ENCODE measurements around the gene CDK6.
A peak's percentile ranks its signal among the peaks of the same experiment; 100 is the strongest.

CDK6 gene

GRCh38 chr7:92639966-92640365, 196.4 kb downstream of the CDK6 start:
- no peak for DNase-seq

DNA sequence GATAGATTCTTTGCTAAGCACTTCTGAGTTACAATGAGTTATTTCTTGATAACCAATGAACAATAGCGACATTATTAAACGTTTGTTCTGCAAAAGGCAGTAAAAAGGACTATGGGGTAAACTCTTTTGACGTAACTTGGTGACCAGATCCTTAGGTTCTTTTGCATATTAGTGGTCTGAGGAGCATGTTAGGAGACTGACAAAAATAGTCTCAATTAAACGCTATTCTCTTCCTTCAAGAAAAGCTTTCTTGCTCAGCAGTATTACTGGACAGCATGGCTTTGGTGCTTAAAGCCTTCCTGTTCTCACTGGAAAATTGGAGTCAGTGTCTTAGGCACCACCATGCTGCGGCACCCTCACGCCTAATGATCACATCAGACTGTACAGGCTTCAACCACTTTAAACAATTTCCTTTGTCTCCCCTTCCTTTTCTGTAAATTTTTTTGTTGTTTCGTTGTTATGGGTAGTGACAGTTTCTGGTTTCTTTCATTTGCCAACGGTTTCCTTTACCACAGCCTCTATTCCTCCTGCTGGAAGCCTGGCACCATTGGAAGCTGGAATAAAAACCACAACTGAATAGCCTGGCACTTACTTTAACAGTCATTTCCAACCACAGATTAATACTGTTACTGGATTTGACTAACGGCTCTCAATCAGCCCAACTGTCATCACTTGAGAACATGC, 197.0 kb downstream of the CDK6 start:
- no peak for DNase-seq

DNA sequence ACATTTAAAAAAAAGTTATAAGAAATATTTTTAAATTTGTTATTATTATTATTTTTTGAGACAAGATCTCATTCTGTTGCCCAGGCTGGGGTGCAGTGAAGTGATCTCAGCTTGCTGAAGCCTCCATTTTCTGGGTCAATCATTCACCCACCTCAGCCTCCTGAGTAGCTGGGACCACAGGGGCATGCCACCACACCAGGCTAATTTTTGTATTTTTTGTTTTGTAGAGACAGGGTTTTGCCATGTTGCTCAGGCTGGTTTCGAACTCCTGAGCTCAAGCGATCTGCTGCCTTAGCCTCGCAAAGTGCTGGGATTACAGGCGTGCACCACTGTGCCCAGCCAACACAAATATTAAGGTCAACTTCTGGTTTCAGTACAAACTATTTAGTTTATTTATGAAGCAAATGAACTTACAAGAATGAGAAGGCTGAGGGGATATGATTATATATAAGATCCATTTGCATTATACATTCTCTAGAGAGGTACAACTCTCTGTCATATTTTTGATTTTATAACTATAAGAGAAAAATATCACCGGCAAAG, 200.3 kb downstream of the CDK6 start:
- no peak for DNase-seq

- DNase-seq: no peak
These were observed 200.8 kb downstream of the CDK6 start for GRCh38 chr7:92635538-92635937.

GRCh38 chr7:92634924-92635519, 201.4 kb downstream of the CDK6 start:
- DNase-seq: no peak

DNA sequence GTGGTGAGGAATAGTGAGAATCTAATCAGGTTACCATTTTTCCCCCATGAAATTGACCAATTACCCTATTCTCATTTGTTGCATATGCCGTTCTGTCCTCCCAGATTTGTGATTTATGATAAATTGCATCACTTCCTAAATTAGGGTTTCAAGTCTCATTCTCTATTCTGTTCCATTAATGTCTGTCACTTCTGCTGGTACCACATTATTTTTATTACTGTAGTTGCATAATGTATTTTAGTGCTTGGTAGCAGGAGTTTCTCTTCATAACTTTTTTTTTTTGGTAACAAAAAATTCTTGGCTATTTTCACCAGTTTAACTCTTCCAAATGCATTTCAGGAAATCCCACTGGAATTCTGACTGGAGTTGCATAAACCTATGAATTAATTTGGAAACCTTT, 202.2 kb downstream of the CDK6 start:
- DNase-seq: no peak

DNA sequence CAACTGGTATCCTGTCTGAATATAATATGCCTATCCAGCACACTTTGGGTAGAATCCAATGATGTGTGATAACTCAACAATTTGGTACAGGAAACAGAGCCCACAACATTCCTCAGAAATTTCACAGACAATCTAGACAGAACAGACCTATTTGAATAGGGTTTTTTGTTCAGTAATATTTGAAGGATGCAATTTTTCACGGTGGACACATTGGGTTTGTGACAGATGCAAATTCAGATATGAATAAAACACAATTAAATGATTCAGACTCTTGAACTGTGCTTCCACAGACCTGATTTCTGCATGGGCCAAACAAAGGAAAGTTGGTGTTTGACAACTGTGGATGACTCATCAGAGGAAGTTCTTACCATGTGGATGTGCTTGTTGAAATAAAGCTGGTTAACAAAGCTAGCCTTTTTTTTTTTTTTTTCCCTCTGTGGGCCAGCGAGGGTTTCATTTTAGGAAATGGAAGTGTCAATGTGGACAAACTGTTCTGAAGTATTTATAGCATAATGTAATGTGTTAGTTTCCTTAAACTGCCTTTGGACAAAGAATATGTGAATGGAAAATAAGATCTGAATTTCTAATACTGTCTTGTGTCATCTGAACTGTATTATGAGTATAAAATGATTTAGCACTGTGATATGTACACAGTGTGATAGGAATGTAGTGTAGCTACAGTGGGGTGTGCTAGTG, 203.0 kb downstream of the CDK6 start:
- DNase-seq: no peak

- no peak for DNase-seq
These were observed 203.6 kb downstream of the CDK6 start for GRCh38 chr7:92632791-92633190.

DNA sequence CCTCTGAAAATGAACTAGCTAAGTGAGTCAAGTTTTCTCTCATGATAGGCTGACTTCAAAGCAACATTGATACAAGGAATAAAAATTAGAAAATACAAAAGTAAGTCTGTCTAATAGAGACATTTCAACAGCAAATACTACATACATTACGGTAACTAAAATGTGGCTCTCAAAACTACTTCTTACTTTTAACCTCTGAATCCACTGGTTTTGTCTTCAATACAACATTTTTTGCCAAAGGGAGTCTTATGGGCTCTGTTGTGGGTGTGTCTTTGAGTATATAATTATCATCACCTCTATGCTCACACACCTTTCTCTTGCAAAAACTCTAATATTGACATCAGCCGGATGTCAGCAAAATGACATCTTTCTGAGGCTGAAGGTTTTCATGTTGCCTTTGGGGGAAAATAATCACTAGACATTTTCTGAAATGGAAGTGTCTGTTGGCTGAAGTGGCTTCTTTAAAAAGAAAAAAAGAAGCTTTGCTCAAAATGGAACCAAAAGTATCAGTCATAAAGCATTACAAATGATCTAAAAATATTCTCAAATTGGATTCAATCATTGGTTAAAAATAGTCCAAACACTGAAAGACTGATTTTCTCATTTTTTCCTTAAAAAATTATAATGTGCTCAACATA, 204.4 kb downstream of the CDK6 start:
- DNase-seq: no peak

GRCh38 chr7:92631067-92631849, 205.1 kb downstream of the CDK6 start:
- DNase-seq: no peak

DNA sequence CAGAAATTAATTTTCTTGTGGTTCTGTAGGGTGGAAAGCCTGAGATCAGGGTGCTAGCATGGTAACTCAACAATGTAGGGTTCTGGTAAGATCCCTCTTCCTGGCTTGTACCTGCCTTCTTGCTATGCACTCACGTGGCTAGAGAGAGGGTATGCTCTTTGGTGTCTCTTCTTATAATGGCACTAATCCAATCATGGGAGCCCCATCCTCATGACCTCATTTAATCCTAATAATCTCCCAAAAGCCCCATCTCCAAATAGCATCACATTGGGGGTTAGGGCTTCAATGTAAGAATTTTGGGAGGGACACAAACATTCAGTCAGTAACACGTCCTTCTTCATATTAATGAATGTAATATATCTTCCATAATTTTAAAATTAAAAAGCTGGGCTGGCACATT, 206.6 kb downstream of the CDK6 start:
- no peak for DNase-seq

GRCh38 chr7:92627956-92628355, 208.4 kb downstream of the CDK6 start:
- DNase-seq: no peak

DNA sequence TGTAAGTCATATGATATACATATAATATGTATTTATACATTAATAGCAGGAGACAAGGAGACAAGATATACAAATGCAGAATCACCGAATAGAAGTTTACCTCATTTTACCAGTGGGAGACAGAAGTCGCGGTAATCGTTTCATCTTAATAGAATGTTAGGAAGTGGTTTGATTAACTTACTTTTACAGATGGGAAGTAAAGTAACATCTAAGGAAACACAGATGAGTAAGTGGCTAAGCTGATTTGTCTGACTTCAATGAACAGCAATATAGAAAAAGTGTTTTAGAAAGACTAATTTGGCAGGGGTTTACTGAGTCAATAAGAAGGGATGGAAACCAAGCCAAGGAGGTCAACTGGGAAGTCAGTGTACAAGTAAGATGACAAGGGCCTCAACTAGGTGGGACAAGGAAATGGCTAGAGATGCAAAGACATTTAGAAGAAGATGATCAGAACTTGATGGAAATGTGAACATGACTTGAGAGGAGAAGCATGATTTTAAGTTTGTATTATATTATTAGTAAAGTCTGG, 210.0 kb downstream of the CDK6 start:
- no peak for DNase-seq

GRCh38 chr7:92625617-92626016, 210.8 kb downstream of the CDK6 start:
- no peak for DNase-seq

- DNase-seq: no peak
These were observed 211.9 kb downstream of the CDK6 start for GRCh38 chr7:92624298-92624996.

DNA sequence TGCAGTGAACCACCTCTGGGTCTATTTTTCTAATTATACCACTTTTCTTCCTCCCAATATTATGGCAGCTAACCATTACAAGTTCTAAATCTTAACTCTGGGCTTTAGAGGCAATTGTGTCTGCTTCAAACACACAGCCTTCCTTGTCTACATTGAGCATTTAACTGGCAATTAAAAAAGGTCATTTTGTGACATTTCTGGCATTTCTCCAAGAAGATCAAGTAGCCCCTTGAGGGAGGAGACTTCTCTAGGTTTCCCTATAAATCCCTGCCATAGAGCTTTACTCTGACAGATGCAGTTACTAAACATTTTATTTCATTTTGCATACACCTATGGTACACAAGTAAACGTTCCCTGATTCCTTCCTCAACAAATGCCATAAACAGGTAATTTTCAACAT, 212.8 kb downstream of the CDK6 start:
- DNase-seq: no peak

DNA sequence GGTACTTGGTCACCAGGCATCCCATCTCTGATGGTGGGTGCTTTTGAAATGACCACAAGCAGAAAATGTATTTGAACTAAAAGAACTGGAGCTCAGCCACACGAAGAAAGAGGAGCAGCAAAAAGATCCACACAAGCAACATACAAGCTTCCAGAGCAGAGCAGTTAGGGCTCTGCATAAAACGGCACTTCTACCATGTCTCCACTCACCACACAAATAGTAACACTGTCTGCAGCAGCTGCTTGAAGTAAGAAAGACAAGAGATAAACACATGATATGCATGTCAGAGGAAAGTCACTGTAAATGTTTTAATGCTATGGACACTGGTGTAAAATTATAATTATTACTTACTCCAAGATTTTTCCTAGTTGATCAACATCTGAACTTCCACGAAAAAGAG, 213.7 kb downstream of the CDK6 start:
- DNase-seq: no peak

GRCh38 chr7:92622030-92622429, 214.3 kb downstream of the CDK6 start:
- no peak for DNase-seq

DNA sequence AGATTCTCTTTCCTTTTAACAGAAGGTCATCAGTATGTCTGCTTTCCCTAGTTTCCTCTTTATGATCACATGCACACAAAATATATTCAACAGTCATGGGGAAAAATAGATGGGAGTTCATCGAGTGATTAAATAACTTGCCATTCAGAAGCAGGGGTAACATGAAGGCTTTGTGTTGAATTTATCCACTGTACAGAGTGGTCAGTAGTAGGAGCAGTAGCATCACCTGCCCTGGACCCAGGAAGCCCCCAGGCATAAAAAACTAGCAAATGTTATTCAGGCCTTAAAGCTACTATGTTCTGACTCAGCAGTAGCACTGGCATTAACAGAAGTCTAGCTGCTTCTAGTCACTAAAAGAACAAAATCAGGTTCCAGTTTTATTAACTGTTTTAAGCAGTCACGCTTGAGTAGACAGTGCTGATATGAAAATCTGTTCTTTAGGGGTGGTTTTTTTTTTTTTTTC, 214.8 kb downstream of the CDK6 start:
- peak; percentile 11 for DNase-seq

GRCh38 chr7:92621026-92621540, 215.3 kb downstream of the CDK6 start:
- peak; percentile 62 for DNase-seq

GRCh38 chr7:92615861-92616260, 220.5 kb downstream of the CDK6 start:
- no peak for DNase-seq
